ENCODE measurements around the gene LRRIQ4. TPM values are rescaled to one million over a fixed set of nuclear protein-coding genes. Genes with fewer than 3 reads are reported as not detected.

Gene LRRIQ4
- total RNA-seq, 1 donor from 2014 or later = 0.31 TPM

GRCh38 chr3:169780742-169781141 lies 31.9 kb upstream of the LRRIQ4 start:
- no peaks in the 10 kb centered on the region for H3K27me3 Mint-ChIP-seq

GRCh38 chr3:169781209-169781855 lies 31.3 kb upstream of the LRRIQ4 start:
- no peaks in the 10 kb centered on the region for H3K9me3 Mint-ChIP-seq (ENCODE audit: low read depth)
- peaks cover 23% of the 10 kb centered on the region for H3K36me3 Mint-ChIP-seq (ENCODE audit: insufficient read depth)
- no peaks in the 10 kb centered on the region for H3K27me3 Mint-ChIP-seq
- DNase-seq (ENCODE audit: low spot score, unreplicated experiment) = no peak
- no peak overlapping the region for H3K4me3 Mint-ChIP-seq (ENCODE audit: low read depth)
- H3K4me1 Mint-ChIP-seq (ENCODE audit: low read depth) = no peaks in the 10 kb centered on the region
- TF ChIP-seq CTCF (IDR thresholded peaks at IDR 0.05; ENCODE audit: unreplicated experiment) = no peak
- no peak overlapping the region for H3K27ac Mint-ChIP-seq

More at GRCh38 chr3:169780742-169781141, 31.9 kb upstream of the LRRIQ4 start:
- DNase-seq (ENCODE audit: low spot score, unreplicated experiment) = no peak
- no peaks in the 10 kb centered on the region for H3K4me1 Mint-ChIP-seq (ENCODE audit: low read depth)
- H3K36me3 Mint-ChIP-seq (ENCODE audit: insufficient read depth) = peaks cover 19% of the 10 kb centered on the region
- H3K9me3 Mint-ChIP-seq (ENCODE audit: low read depth) = no peaks in the 10 kb centered on the region
- no peak overlapping the region for H3K27ac Mint-ChIP-seq
- no peak overlapping the region for H3K4me3 Mint-ChIP-seq (ENCODE audit: low read depth)
- TF ChIP-seq CTCF (IDR thresholded peaks at IDR 0.05; ENCODE audit: unreplicated experiment) = no peak

GRCh38 chr3:169787120-169787519 lies 25.6 kb upstream of the LRRIQ4 start:
- no peak overlapping the region for H3K27ac Mint-ChIP-seq
- no peaks in the 10 kb centered on the region for H3K4me1 Mint-ChIP-seq (ENCODE audit: low read depth)

GRCh38 chr3:169787791-169788190 lies 24.9 kb upstream of the LRRIQ4 start:
- TF ChIP-seq CTCF (IDR thresholded peaks at IDR 0.05; ENCODE audit: unreplicated experiment) = no peak
- Mint-ChIP-seq H3K27me3 (no peaks in the 10 kb centered on the region), H3K27ac (no peak overlapping the region), H3K4me3 (ENCODE audit: low read depth) (no peak overlapping the region), H3K4me1 (ENCODE audit: low read depth) (no peaks in the 10 kb centered on the region), H3K36me3 (ENCODE audit: insufficient read depth) (peaks cover 15% of the 10 kb centered on the region), H3K9me3 (ENCODE audit: low read depth) (no peaks in the 10 kb centered on the region)
- DNase-seq (ENCODE audit: low spot score, unreplicated experiment) = no peak

More at GRCh38 chr3:169787120-169787519, 25.6 kb upstream of the LRRIQ4 start:
- no peaks in the 10 kb centered on the region for H3K27me3 Mint-ChIP-seq
- H3K9me3 Mint-ChIP-seq (ENCODE audit: low read depth) = no peaks in the 10 kb centered on the region
- H3K4me3 Mint-ChIP-seq (ENCODE audit: low read depth) = no peak overlapping the region
- peaks cover 14% of the 10 kb centered on the region for H3K36me3 Mint-ChIP-seq (ENCODE audit: insufficient read depth)
- DNase-seq (ENCODE audit: low spot score, unreplicated experiment) = no peak
- TF ChIP-seq CTCF (IDR thresholded peaks at IDR 0.05; ENCODE audit: unreplicated experiment) = no peak

- no peaks in the 10 kb centered on the region for H3K4me1 Mint-ChIP-seq (ENCODE audit: low read depth)
- H3K27ac Mint-ChIP-seq = peak overlapping the region; percentile 17
- TF ChIP-seq CTCF (IDR thresholded peaks at IDR 0.05; ENCODE audit: unreplicated experiment) = no peak
- H3K4me3 Mint-ChIP-seq (ENCODE audit: low read depth) = no peak overlapping the region
- no peaks in the 10 kb centered on the region for H3K27me3 Mint-ChIP-seq
- peaks cover 17% of the 10 kb centered on the region for H3K36me3 Mint-ChIP-seq (ENCODE audit: insufficient read depth)
- DNase-seq (ENCODE audit: low spot score, unreplicated experiment) = no peak
- no peaks in the 10 kb centered on the region for H3K9me3 Mint-ChIP-seq (ENCODE audit: low read depth)
Observed at GRCh38 chr3:169790219-169790618, 22.5 kb upstream of the LRRIQ4 start.

All from progenitor cell of endocrine pancreas (in vitro differentiated cells).